AG09309 (cell line): ENCODE data around the gene SURF2.
"Not testable (repeated sequence)": the region's sequence is repeated elsewhere in the genome, so short reads cannot be mapped to it uniquely, and the experiment has no call there.

Experiments
- DNase-seq: peaks from one replicate; pipeline ENCODE4 v3.0.0-alpha.2; 2010; ENCODE audit warnings: low read depth
- H3K4me3 ChIP-seq: 2 replicates; pipeline ENCODE4 v1.5.1; 2011; ENCODE audit warnings: mild to moderate bottlenecking, low read depth, low read length, moderate library complexity; ENCODE audit not compliant: control insufficient read depth
- CTCF ChIP-seq: IDR thresholded peaks from 2 replicates; pipeline ENCODE4 v1.5.1; 2011; ENCODE audit warnings: mild to moderate bottlenecking, low read depth, low read length, inconsistent platforms; ENCODE audit not compliant: insufficient read depth, control insufficient read depth; ENCODE audit errors: missing control alignments

SURF2 gene

GRCh38 chr9:133356391-133357091 lies at the start of gene SURF2, which contains the start of gene SURF1:
SURF2 (plus strand) TSS chr9:133356550; CDS start chr9:133356593, 43 bp downstream.
SURF1 (minus strand) TSS chr9:133356487; CDS start chr9:133356453, 34 bp downstream.
- TF ChIP-seq CTCF = no peak
- no peak for DNase-seq

GRCh38 chr9:133307301-133307700 lies 49.0 kb upstream of the SURF2 start:
- DNase-seq = no peak
- TF ChIP-seq CTCF = no peak
- no peak overlapping the region for H3K4me3 ChIP-seq

More at GRCh38 chr9:133356391-133357091, at the start of gene SURF2, which contains the start of gene SURF1:
- peak within 1 kb of the TSS; percentile 84 for H3K4me3 ChIP-seq

GRCh38 chr9:133309608-133310007 lies 46.7 kb upstream of the SURF2 start:
- TF ChIP-seq CTCF = no peak
- no peak for DNase-seq
- no peak overlapping the region for H3K4me3 ChIP-seq

- TF ChIP-seq CTCF = no peak
- no peak for DNase-seq
- H3K4me3 ChIP-seq = no peak overlapping the region
These were observed 40.4 kb upstream of the SURF2 start for GRCh38 chr9:133315997-133316396.

GRCh38 chr9:133317551-133317950 lies 38.8 kb upstream of the SURF2 start:
- H3K4me3 ChIP-seq, DNase-seq: not testable (repeated sequence)

- no peak for DNase-seq
- no peak overlapping the region for H3K4me3 ChIP-seq
- no peak for TF ChIP-seq CTCF
These were observed 35.9 kb upstream of the SURF2 start for GRCh38 chr9:133320421-133320881.

- DNase-seq = no peak
- H3K4me3 ChIP-seq = no peak overlapping the region
- TF ChIP-seq CTCF = no peak
These were observed 34.9 kb upstream of the SURF2 start for GRCh38 chr9:133321411-133321935.
